HG02852 (cell line): Measurements from ENCODE around the gene C1QBP.
"Not testable (repeated sequence)": the region's sequence is repeated elsewhere in the genome, so short reads cannot be mapped to it uniquely, and the experiment has no call there.

Experiments used
- ATAC-seq: cut with Tn5 transposase; IDR thresholded peaks from one replicate; pipeline ENCODE4 v1.9.1; 2021; ENCODE audit warnings: mild to moderate bottlenecking, moderate library complexity; ENCODE audit not compliant: unreplicated experiment

The C1QBP gene

GRCh38 chr17:5434984-5435383, 4.0 kb downstream of the C1QBP start:
- ATAC-seq, result no peak

DNA sequence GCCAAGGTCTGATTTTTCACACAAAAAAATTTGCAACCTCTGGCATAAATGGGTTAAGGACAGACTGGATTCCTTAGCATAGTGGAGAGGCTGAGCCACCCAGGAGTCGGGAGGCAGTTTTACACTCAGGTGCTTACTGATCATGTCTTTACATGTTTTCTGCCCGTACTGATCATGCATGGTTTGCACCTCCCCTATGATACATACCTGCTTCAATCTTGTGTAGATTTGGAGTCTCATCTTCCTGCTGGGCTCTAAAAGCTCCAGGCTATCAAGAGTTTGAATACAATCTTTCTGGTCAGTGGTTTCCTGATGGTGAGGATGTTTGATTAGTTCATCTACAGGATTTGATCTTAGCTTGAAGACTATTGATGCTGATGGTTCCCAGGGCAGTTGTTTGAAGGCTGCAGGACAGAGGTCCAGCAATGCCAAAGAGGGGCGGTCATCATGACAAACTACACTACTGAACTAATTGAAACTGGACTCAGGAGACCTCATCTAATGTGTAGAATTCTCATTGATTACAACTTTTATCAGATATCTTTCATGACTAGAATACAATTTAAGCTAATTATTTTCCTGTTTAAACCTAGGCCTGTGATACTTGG, 6.9 kb downstream of the C1QBP start:
- ATAC-seq, result no peak

DNA sequence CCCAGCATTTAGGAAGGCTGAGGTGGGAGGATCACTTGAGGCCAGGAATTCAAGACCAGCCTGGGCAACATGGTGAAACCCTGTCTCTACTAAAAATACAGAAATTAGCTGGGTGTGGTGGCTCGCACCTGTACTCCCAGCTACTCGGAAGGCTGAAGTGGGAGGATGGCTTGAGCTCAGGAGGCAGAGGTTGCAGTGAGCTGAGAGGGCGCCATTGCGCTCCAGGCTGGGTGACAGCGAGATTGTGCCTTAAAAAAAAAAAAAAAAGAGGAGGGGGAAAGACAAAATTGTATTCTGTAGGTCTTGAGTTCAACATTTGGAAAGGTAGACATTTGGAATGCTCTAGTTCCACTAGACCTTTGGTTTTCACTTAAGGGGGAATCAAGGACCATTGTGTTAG, 7.7 kb downstream of the C1QBP start:
- not testable (repeated sequence) for ATAC-seq

GRCh38 chr17:5430413-5430999, 8.4 kb downstream of the C1QBP start:
- ATAC-seq, result no peak

- no peak for ATAC-seq
Measured at GRCh38 chr17:5429191-5429887, 9.6 kb downstream of the C1QBP start.

DNA sequence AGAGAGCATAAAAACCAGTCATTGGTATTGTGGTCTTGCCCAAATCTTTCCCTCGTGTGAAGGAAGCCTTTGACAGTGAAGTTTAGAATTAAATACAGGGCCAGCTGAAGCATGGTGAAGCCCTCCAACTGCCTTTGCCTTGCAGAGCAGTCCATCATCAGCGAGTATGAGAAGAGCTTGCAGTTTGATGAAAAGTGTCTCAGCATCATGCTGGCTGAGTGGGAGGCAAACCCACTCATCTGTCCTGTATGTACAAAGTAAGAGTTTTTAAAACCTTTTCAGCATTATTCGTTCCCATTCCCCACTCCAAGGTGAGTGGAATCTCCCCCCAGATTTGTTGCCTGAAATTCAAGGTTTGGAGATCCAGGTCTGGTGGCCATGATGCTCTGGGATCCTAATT, 13.1 kb downstream of the C1QBP start:
- ATAC-seq, result no peak

DNA sequence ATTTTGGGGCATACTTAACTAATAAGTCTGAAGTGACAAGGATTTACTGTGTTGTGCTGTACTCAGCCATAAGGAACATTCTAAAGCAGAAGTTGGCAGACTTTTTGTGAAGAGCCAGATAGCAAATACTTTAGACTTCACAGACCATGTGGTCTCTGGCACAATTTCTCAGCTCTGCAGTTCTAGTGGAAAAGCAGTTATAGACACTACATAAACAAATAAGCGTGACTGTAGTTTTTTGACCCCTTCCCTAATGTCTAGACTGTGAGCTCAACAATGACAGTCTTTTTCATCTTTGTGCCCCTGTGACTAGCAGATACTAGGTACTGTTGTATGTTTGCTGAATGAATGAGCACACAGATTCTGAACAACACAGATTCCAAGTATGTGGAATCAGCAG, 14.0 kb downstream of the C1QBP start:
- no peak for ATAC-seq

GRCh38 chr17:5422505-5422904, 16.4 kb downstream of the C1QBP start:
- no peak for ATAC-seq

- ATAC-seq, result peak; percentile 58
Measured at GRCh38 chr17:5419959-5420653, 18.8 kb downstream of the C1QBP start, which contains the start of gene RPAIN. RPAIN (plus strand) TSS chr17:5420182; CDS start chr17:5420211, 29 bp downstream.

- peak; percentile 87 for ATAC-seq
Measured at GRCh38 chr17:5419356-5419958, 19.5 kb downstream of the C1QBP start, which contains the start of gene NUP88. NUP88 (minus strand) TSS chr17:5419662; CDS start chr17:5419650, 12 bp downstream.

DNA sequence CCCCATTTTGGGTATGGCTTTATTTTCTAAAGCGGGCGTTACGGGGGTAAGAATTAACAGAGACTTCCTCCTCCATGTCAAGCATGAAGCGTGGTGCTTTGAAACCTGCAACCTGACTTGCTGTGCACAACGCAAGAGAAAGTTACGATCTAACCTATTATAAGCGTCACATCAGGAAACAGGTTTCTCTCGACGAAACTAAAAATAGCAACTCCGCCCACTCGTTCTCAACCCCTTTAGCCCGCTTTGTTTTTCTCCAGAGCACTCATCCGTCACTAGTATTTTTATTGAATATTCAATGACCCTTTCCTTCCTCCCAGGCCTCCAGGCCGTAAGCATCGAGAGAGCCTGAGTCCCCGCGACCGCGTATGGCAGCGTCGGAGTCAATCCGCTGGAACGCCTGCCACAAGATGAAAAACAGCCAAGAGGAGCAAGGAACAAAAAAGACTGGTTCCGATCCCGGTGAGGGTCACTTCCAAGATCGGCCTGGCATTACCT, 20.0 kb downstream of the C1QBP start:
- ATAC-seq, result no peak

DNA sequence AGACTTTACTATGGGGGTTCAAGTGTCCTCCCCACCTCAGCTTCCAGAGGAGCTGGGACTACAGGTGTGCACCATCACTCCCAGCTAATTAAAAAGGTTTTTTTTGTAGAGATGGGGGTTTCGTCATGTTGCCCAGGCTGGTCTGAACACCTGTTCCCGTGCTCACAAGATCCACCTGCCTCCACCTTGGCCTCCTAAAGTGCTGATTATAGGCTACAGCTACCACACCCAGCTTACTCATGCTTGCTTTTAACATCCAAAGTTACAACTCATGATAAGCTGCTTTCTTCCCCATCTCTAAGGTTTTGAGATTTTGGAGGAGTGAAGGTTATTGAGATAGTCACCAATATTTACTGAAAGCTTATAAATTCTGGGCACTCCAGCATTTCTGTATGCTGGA, 22.1 kb downstream of the C1QBP start:
- no peak for ATAC-seq

- no peak for ATAC-seq
Measured at GRCh38 chr17:5413682-5414081, 25.3 kb downstream of the C1QBP start.

- ATAC-seq, result no peak
Measured at GRCh38 chr17:5410594-5411272, 28.2 kb downstream of the C1QBP start.

DNA sequence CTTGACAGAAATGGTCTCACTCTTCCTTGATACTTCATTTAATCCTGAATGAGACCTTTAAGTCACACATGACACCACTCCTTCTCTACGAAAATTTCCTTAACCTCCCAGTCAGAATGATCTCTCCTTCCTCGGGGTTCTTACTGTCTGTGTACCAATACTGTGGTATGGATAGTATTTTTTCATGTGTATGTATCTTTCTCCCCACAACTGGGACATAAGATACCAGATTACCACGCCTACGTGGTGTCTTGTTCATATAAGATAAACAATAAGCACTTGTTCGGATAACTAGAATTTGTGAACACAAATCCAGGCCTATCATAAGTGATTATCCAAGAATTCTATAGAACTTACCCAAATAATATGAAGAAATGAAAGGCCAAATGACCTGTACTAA, 30.8 kb downstream of the C1QBP start:
- no peak for ATAC-seq

GRCh38 chr17:5405400-5405799, 33.6 kb downstream of the C1QBP start:
- ATAC-seq, result no peak

GRCh38 chr17:5399767-5400166, 39.2 kb downstream of the C1QBP start:
- no peak for ATAC-seq

GRCh38 chr17:5396612-5397011, 42.3 kb downstream of the C1QBP start:
- ATAC-seq, result no peak

- no peak for ATAC-seq
Measured at GRCh38 chr17:5391678-5392077, 47.3 kb downstream of the C1QBP start.
